ENCODE results near the gene LRRC1.

GRCh38 chr6:53752440-53752839, 42.4 kb upstream of the LRRC1 start:
- TF ChIP-seq PHF8 (conservative IDR thresholded peaks at IDR 0.05; ENCODE audit: low read depth, low read length), result no peak
- TF ChIP-seq POLR2A (IDR thresholded peaks at IDR 0.05; ENCODE audit: control extremely low read depth in 1 of 2, low read depth in 2 of 2, low read length in 2 of 2), result no peak
- TF ChIP-seq, protein P1, sequence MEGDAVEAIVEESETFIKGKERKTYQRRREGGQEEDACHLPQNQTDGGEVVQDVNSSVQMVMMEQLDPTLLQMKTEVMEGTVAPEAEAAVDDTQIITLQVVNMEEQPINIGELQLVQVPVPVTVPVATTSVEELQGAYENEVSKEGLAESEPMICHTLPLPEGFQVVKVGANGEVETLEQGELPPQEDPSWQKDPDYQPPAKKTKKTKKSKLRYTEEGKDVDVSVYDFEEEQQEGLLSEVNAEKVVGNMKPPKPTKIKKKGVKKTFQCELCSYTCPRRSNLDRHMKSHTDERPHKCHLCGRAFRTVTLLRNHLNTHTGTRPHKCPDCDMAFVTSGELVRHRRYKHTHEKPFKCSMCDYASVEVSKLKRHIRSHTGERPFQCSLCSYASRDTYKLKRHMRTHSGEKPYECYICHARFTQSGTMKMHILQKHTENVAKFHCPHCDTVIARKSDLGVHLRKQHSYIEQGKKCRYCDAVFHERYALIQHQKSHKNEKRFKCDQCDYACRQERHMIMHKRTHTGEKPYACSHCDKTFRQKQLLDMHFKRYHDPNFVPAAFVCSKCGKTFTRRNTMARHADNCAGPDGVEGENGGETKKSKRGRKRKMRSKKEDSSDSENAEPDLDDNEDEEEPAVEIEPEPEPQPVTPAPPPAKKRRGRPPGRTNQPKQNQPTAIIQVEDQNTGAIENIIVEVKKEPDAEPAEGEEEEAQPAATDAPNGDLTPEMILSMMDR (IDR thresholded peaks at IDR 0.05; ENCODE audit: control extremely low read depth in 1 of 3, insufficient read depth in 1 of 3, low read depth in 1 of 3, low read length in 3 of 3), result no peak
- TF ChIP-seq RNF2 (IDR thresholded peaks at IDR 0.05; ENCODE audit: borderline replicate concordance, low read depth, low read length, missing control alignments, poor library complexity, severe bottlenecking), result no peak
- no peak for TF ChIP-seq CEBPB (IDR thresholded peaks at IDR 0.05; ENCODE audit: low read depth, low read length)
- TF ChIP-seq TAF1 (IDR thresholded peaks at IDR 0.05; ENCODE audit: low read depth, low read length), result no peak
- TF ChIP-seq CREB1 (IDR thresholded peaks at IDR 0.05), result no peak
- no peak for TF ChIP-seq FOSL1 (IDR thresholded peaks at IDR 0.05; ENCODE audit: insufficient read depth, low read depth, low read length)
- TF ChIP-seq, protein P2, sequence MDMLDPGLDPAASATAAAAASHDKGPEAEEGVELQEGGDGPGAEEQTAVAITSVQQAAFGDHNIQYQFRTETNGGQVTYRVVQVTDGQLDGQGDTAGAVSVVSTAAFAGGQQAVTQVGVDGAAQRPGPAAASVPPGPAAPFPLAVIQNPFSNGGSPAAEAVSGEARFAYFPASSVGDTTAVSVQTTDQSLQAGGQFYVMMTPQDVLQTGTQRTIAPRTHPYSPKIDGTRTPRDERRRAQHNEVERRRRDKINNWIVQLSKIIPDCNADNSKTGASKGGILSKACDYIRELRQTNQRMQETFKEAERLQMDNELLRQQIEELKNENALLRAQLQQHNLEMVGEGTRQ (IDR thresholded peaks at IDR 0.05; ENCODE audit: low read length), result no peak
- no peak for TF ChIP-seq EZH2 (IDR thresholded peaks at IDR 0.05; ENCODE audit: low read depth, low read length, severe bottlenecking)
- TF ChIP-seq NRF1 (IDR thresholded peaks at IDR 0.05; ENCODE audit: low read depth, low read length), result no peak
